GM21528 (cell line): ENCODE results near the gene KIF13A.
"Not testable (repeated sequence)": the region's sequence is repeated elsewhere in the genome, so short reads cannot be mapped to it uniquely, and the experiment has no call there.

Experiments used
- ATAC-seq: cut with Tn5 transposase; IDR thresholded peaks from one replicate; pipeline ENCODE4 v1.9.1; 2021; ENCODE audit warnings: mild to moderate bottlenecking, moderate library complexity; ENCODE audit not compliant: unreplicated experiment, low FRiP score

The KIF13A gene

DNA sequence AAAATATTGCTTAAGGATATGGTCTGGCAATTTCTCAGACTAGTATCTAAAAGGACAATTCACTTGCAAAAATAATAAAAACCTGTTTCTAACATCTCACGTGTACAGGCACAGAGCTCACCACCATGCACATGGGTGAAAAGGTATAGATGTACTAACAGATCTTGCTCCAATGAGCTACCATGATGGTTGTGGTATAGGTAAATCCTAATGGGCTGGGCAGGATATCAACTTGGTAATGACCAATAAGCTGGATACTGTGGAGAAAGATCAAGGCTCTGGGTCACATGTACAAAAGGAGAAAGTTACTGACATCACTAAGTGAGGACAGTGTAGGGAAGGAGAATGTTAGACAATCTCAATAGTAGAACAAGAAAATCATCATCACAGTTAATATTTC lies 169.7 kb downstream of the KIF13A start:
- ATAC-seq, result no peak

DNA sequence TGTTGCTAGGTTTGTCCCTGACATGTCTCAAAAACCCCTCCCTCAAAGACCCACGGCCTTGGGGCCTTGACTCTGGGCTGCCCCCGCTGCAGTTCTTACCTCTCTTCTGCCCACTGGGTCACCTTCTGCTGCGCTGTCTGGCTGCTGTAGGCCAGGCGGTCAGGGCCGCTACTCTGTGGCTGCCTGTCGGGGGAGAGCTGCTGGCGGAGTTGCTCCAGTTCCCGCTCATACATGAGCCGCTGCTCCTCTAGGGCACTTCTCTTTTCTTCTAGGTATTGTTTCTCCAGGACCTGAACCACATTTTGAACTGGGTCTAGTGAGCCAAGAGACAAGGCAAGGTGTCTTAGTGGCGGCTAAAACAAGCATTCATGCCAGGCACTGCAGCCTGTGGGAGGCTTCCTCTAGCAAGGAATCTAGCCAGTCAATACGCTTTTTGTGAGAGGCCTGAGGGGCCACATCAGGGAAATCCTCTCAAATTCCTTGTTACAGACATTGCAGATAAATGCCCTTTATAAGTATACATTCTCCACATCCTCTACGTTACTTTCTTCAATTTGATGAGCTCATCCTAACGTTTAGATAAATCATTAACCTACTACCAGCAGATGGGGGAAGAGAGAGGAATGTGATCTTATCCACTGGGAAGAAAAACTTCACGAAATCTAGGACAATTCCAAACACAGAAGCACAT lies 170.4 kb downstream of the KIF13A start:
- ATAC-seq, result no peak

DNA sequence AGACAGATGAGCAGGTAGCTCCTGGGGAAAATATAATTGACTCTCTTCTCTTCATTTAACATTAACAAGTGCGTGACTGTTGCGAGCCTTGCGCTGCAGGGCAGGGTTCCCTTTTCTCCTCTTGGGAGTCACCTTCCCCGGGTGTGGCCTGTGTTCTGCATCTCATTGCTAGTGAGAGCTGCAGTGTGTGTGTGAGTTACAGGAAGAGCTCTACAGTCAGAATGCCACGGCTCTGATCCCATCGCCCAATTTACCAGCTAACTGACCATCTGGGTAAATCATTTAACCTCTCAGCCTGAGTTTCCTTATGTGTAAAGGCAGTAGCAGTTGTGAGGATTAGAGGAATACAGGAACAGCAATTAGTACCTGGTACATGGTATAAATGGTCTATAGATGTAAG lies 173.9 kb downstream of the KIF13A start:
- ATAC-seq, result no peak

DNA sequence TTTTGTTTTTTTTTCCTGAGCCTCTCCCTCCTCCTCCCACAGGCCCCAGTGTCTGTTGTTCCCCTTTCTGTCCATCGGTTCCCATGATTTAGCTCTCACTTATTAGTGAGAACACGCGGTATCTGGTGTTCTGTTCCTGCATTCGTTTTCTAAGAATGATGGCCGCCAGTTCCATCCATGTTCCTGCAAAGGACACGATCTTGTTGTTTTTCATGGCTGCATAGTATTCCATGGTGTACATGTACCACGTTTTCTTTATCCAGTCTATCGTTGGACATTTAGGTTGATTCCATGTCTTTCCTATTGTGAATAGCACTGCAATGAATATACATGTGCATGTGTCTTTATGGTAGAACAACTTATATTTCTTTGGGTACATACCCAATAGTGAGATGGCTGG lies 175.1 kb downstream of the KIF13A start:
- ATAC-seq, result no peak

DNA sequence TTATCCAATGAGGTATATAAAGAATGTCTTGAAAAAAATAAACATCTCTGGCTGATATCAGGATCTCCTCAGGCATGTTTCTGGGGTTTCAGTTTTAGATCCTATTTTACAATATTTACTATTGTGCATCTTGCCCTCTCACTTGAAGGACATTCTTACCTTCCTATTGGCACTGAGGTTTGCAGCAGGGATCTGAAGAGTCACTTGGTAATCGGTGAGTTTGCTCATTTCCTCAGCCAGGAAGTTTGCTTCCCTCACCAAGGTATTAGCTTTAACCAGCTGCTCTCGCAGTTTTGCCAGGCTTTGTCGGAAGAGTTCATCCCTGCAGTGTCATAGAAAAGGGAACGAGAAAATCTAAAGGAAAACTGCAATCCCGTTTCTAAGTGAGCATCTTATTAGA lies 178.8 kb downstream of the KIF13A start:
- ATAC-seq, result no peak

DNA sequence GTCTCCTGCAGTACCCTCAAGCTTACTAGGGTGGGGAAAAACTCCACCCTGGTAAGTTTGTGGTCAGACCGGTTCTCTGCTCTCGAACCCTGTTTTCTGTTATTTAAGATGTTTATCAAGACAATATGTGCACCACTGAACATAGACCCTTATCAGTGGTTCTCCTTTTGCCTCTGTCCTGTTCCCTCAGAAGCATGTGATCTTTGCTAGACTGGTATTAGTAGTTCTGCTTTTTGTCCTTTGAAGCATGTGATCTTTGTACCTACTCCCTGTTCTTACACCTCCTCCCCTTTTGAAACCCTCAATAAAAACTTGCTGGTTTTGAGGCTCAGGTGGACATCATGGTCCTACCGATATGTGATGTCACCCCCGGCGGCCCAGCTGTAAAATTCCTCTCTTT lies 180.0 kb downstream of the KIF13A start:
- ATAC-seq, result not testable (repeated sequence)

DNA sequence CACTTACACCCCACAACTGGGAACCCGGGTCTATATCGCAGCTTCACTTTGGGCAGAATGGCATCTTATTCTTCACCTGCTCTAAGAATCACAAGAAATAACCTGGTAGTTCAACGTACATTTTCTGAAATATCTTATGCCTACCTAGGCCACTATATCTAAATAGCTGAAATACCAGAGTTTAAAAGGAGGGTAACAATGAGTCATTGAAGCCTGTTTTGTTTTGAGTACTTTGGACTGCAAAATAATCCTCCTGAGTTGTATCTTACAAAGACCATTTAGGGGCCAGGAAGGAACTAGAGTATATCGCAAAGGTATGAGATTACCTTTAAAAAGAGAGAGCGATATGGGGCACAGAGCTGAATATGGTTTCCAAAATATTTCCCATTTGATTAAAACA lies 184.0 kb downstream of the KIF13A start:
- ATAC-seq, result no peak

DNA sequence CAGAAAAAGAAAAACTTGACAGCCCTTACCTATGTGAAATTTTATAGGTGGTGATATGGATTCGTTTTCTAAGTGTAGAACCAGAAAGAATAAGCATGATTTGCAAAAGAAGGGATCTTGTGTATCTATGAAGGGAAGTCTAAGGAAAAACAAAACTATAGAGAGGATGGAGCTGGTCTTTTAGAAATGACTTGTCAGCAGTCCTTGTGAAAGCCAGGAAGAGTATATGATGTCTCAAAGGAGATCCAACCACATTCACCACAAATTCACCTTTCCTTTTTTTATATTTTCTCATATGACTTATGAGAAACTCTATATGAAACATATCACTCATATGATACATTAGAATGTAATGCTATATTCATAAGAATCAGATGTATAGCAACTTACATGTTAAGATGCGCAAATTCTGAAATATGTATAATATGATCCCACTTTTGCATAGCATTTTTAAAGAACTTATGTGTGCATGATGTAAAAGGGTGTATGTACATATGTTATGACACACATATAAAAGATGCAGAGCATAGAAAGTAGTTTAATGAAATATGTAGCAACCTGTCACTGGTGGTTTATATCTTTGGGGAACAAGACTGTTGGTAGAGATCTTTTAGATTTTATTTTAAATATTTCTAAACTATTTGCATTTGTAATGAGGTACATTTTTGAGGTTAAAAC lies 188.8 kb downstream of the KIF13A start:
- ATAC-seq, result no peak

DNA sequence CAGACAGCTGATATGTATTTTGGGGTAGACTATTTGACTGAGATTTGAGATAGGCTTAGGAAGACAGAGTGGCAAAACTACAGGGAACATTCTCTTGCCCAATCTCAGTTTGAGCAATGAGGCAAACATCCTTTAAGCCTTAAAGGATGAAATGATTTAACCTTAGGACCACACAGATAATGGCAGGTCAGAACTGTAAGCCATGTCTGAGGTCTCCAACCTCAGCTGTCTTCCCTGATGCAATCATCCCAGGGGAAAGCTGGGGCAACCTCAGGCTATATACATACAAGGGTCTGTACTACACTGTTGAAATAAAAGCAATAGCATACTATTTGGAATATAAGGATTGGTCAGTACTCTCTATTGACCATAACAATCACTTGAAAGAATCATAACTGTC lies 196.9 kb downstream of the KIF13A start:
- ATAC-seq, result no peak

DNA sequence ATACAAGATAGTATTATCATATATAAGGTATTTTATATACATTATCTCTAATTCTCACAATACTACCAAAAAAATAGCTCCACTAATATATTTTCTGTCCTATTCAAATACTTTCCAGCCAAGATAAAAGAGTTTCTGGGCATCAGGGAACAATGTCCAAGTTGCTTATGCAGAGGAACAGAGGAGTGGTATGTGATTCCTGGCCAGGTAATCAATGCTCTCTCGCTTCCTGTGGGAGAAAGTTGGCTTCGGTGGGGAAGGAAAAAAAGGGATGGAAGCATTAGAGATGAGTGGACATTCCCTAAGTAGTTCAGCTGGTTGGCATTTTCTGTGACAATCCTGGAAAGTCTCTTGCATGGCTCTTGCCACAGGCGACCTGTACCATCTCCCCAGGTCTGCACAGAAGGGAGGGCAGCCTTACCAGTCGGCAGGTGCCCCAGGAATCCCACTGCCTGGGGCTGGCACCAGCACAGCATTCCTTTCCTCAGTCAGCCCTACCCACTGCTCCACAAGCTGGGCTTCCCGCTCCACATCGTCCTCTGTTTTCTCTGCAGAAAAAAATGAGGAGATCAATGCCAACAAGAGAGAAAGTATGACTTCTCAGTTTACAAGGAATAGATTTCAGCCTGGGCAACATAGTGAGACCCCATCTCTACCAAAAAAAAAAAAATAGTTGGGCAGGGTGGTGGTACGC lies 202.2 kb downstream of the KIF13A start:
- no peak for ATAC-seq

DNA sequence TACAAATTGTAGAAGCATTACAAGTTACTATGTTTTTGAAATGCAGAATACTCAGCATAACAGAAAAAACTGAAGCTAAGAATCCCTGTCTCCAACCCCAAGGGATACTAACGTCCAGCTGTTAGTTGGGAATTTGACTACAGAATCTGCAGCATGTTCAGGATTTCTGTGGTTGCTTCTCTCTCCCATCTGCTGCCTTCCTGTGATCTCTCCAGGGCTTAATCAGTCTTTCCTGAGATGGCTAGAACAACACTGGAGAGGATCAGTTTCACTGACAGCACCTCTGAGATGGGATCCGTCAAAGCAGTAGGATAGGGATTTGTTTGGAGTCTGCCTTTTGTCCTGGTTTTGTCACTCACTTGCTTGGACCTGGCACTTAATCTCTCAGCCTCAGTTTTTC lies 207.4 kb downstream of the KIF13A start:
- ATAC-seq, result no peak

DNA sequence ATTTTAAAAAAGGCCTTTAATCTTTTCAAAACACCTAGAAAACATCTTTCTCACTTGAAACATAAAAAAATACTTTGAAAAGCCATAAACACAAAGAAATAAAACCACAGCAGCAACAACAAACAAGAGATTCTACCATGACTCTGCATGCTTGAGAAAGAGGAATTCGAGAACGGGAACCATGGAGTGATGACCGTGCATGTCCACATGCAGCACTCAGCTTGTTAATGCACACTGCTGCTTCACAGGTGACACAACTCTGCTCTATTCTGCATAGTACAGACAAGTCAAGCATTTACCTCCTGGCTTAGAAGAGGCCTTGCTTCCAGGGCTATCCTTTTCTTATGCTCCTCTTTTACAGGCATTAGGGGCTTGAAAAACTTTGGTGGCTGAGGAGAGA lies 215.8 kb downstream of the KIF13A start:
- no peak for ATAC-seq

DNA sequence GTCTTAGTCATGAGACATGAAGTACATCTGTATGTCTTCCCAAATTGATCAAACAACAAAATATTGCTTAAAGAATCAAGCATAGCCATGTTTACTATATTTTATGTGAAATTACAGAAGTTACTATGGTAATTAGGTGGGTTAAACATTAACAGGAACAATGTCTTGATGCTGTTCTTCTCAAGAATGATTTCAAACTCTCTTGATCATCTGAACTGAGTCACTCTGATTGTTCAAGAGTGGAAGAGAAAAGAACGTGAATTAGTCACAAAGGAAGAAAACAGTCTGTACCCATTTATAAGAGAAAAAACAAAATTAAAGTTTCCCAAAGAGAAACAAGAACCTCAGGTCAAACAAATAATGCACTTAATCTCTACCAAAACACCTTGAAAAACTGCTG lies 218.6 kb downstream of the KIF13A start:
- ATAC-seq, result no peak

DNA sequence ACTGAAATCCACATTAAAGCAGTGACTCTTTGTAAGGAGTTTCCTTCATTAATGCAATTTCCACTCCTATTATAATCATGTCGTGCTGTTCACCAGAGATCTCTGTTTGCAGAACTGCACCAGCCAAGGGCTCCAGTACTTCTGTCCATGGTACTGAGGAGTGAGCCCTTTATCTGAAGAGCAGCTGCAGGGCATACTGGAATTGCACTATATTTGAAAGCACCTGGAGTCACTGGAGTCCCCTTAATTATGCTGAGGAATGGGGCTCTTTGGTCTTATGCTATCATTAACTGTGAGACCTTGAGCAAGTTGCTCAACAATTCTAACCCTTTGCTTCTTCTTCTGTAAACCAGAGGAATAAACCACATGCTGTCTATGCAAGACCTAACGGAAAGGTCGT lies 219.0 kb downstream of the KIF13A start:
- no peak for ATAC-seq

DNA sequence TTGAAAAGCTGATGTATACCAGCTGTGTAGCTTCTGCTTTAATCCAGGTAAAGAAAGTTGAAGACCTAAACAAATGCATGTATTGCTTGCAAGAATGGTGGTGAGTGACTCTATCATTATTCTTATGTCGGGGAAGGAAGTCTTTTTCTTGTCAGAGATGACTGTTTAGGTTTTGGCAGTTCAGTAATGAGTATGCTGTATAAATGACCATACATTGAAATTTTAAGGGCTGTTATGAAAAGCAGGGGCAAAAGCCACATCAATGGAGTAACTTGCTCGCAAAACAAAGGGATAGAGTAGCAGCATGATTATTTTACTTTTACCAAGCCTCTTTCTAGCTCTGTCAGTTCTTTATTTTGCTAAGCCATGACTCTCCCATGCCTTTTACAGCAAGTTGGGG lies 224.8 kb downstream of the KIF13A start:
- no peak for ATAC-seq

DNA sequence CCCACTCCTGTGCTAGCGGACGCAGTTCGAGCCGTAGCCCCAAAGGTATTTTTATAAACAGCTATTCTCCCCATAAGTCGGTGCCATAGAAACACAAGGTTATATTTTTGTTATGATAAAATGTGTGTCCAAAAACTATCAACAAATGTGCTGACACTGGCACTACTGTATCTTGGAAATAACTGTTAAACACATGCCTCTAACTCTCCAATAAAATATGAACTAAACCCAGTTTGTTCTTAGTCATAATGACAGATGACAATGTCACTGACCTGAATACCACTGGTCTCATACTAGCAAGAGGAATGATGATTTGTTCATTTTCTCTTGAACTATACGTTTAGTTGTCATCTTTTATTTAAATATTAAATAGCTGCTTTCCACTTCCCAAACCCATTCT lies 229.3 kb downstream of the KIF13A start:
- no peak for ATAC-seq

DNA sequence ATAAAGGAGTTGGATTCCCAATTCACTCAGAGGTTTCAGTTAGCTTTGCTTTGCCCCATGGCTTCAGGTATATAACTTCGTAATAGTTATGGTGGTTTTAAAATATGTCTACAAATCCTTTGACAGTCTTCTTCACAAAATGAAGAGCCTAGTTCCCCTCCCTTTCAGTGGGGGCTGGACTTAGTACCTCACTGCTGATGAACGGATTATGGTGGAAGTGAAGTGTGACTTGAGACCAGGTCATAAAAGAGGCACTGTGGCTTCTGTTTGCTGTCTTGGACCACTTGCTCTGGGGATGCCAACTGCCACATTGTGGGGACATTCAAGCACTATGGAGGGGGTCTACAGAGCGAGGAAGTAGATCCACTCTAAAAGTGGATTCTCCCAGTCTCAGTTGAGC lies 233.2 kb downstream of the KIF13A start:
- ATAC-seq, result no peak

DNA sequence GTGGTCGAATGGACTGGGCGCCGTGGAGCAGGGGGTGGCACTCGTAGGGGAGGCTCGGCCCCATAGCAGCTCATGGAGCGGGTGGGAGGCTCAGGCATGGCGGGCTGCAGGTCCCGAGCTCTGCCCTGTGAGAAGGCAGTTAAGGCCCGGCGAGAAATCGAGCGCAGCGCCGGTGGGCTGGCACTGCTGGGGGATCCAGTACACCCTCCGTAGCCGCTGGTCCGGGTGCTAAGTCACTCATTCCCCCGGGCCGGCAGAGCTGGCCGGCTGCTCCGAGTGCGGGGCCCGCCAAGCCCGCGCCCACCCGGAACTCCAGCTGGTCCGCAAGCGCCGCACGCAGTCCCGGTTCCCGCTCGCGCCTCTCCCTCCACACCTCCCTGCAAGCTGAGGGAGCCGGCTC lies 242.1 kb downstream of the KIF13A start:
- not testable (repeated sequence) for ATAC-seq

DNA sequence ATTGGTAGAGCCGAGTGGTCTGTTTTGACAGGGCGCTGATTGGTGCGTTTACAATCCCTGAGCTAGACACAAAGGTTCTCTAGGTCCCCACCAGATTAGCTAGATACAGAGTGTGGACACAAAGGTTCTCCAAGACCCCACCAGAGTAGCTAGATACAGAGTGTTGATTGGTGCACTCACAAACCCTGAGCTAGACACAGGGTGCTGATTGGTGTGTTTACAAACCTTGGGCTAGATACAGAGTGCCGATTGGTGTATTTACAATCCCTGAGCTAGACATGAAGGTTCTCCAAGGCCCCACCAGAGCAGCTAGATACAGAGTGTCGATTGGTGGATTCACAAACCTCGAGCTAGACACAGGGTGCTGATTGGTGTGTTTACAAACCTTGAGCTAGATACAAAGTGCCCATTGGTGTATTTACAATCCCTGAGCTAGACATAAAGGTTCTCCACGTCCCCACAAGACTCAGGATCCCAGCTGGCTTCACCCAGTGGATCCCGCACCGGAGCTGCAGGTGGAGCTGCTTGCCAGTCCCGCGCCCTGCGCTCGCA lies 242.6 kb downstream of the KIF13A start:
- ATAC-seq, result not testable (repeated sequence)

DNA sequence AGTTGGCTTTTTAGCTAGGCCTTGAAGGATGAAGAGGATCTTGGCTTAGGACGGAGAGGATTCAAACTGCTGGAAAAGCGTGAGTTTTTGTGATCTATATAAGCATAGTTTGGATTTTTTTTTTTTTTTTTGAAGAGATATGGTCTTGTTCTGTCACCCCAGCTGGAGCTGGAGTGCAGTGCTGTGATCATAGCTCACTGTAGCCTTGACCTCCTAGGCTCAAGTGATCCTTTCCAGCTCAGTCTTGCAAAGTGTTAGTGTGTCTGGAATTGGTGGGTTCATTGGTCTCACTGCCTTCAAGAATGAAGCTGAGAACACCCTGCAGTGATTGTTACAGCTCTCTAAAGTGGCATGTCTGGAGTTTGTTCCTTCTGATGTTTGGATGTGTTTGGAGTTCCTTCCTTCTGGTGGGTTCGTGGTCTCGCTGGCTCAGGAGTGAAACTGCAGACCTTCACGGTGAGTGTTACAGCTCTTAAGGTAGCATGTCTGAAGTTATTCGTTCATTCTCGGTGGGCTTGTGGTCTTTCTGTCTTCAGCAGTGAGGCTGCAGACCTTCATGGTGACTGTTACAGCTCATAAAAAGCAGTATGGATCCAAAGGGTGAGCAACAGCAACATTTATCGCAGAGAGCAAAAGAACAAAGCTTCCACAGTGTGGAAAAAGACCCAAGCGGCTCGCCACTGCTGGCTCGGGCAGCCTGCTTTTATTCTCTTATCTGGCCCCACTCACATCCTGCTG lies 243.2 kb downstream of the KIF13A start:
- no peak for ATAC-seq

DNA sequence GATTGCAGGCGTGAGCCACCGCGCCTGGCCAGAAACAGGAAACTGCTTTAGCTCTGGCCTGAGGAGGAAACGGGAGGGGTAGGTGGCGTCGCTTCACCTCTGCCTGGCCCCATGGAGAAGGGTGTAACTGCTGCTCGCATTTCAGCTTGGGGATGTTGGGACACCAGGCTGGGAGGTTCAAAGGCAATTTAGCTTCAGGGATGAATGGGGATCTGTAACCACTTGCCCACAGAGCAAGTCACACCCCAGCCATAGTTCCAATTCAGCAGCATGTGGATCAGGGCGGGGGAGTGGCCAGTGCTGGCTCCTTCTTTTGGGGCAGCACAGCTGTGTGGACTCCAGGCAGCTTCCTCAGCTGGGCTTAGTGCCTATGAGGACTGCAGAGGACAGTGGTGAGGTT lies 245.9 kb downstream of the KIF13A start:
- ATAC-seq, result no peak
